A549 (cell line): ENCODE results near the gene TBX6. TPM values are rescaled to one million over a fixed set of nuclear protein-coding genes. Genes with fewer than 3 reads are reported as not detected.
"Not testable (repeated sequence)": the region's sequence is repeated elsewhere in the genome, so short reads cannot be mapped to it uniquely, and the experiment has no call there.

Experiments used
- ATAC-seq, 2 experiments: fragments of 200-7000 bp in 1 of 2; fragments of >200 bp in 1 of 2; cut with Nextera tagmentation in 1 of 2; cut with Tn5 transposase in 1 of 2; 3 replicates each; pipeline versions ENCODE4 v1.8.0 to v1.9.1; 2018 to 2020; ENCODE audit warnings: mild to moderate bottlenecking in 1 of 2, moderate library complexity in 1 of 2
- CTCF ChIA-PET: fragments of 300-600 bp; sonication (Branson Sonifier 250); formaldehyde crosslinking; extraction: SDS; loops from one replicate; lab custom pipeline; 2021; ENCODE audit warnings: antibody characterized with exemption, inconsistent platforms; lab: Yijun Ruan, JAX
- POLR2A ChIA-PET: fragments of 350-600 bp; formaldehyde crosslinking; extraction: SDS; loops from one replicate; lab custom pipeline; 2021; ENCODE audit warnings: antibody characterized with exemption, inconsistent platforms; lab: Yijun Ruan, JAX
- DNase-seq, 2 experiments: peaks; one replicate each; pipeline versions ENCODE4 v3.0.0 to v3.0.0-alpha.2; 2011 to 2016; ENCODE audit warnings: low read depth in 1 of 2, low spot score in 1 of 2
- FAIRE-seq: peaks from 2 replicates; lab custom pipeline; 2011; peaks lifted over from hg19 to GRCh38; lab: Jason Lieb, UNC
- H3K27ac ChIP-seq, 2 experiments: fragments of >200 bp; sonication (Bioruptor Twin); formaldehyde crosslinking; 3 replicates each; pipeline ENCODE4 v1.5.1; 2016 to 2017
- H3K4me1 ChIP-seq: fragments of >200 bp; sonication (Bioruptor Twin); formaldehyde crosslinking; 3 replicates; pipeline ENCODE4 v1.6.1; 2016
- H3K4me2 ChIP-seq: fragments of >200 bp; sonication (Bioruptor Twin); formaldehyde crosslinking; 3 replicates; pipeline ENCODE4 v1.6.1; 2016
- H3K4me3 ChIP-seq: fragments of >200 bp; sonication (Bioruptor Twin); formaldehyde crosslinking; 3 replicates; pipeline ENCODE4 v1.5.1; 2016
- H3K9me3 ChIP-seq: fragments of >200 bp; sonication (Bioruptor Twin); formaldehyde crosslinking; 3 replicates; pipeline ENCODE4 v1.6.1; 2016
- CEBPB ChIP-seq, 2 experiments: fragments of >200 bp in 1 of 2; sonication (Bioruptor Twin) in 1 of 2; formaldehyde crosslinking in 1 of 2; IDR thresholded peaks; 2 replicates each; pipeline ENCODE4 v1.6.1; 2012 to 2016
- CHD2 ChIP-seq: fragments of 150-350 bp; IDR thresholded peaks from 2 replicates; pipeline ENCODE4 v1.6.1; 2014; ENCODE audit warnings: low read length; ENCODE audit not compliant: partially characterized antibody
- EHF ChIP-seq: fragments of 250-450 bp; sonication (Bioruptor Pico); IDR thresholded peaks from 2 replicates; pipeline ENCODE4 v1.5.0; 2020; ENCODE audit warnings: mild to moderate bottlenecking
- HOXB13 ChIP-seq: fragments of 250-450 bp; sonication (Bioruptor Pico); IDR thresholded peaks from 2 replicates; pipeline ENCODE4 v1.5.0; 2020; ENCODE audit warnings: low read depth, mild to moderate bottlenecking, moderate library complexity
- JUNB ChIP-seq: fragments of >200 bp; sonication (Bioruptor Twin); formaldehyde crosslinking; IDR thresholded peaks from 2 replicates; pipeline ENCODE4 v1.6.1; 2016
- NFE2L2 ChIP-seq: fragments of 150-350 bp; conservative IDR thresholded peaks from 2 replicates; pipeline ENCODE4 v1.6.1; 2014; ENCODE audit warnings: low read length
- RAD21 ChIP-seq, 2 experiments: fragments of >200 bp in 1 of 2; sonication (Bioruptor Twin) in 1 of 2; formaldehyde crosslinking in 1 of 2; IDR thresholded peaks in 1 of 2; conservative IDR thresholded peaks in 1 of 2; 2 replicates in 1 of 2; 3 replicates in 1 of 2; pipeline ENCODE4 v1.6.1; 2012 to 2018; ENCODE audit warnings: inconsistent platforms in 1 of 2
- RCOR1 ChIP-seq: fragments of 150-350 bp; IDR thresholded peaks from 2 replicates; pipeline ENCODE4 v1.6.1; 2014; ENCODE audit warnings: antibody characterized with exemption, low read length, low read depth
- WGBS: methylation state at CpG from one replicate; pipeline ENCODE4 v1.1.6; 2017; ENCODE audit errors: missing lambda C conversion rate; 5-methylcytosine and 5-hydroxymethylcytosine counted together
- polyA plus RNA-seq, 4 experiments: library from polyadenylated mRNA; depleted of rRNA in 3 of 4; stranded (reverse); fragments of >200 nt; fragmentation: RNase III in 1 of 4; extraction: RNeasy Plus Mini Kit Qiagen cat#74134 plus additional on column Dnase treatment in 1 of 4; gene quantifications; 2 replicates in 3 of 4; 3 replicates in 1 of 4; pipeline ENCODE4 v1.2.3, GENCODE V29; 2011 to 2017
- TF ChIP-seq, protein P1 (sequence below): fragments of >200 bp; sonication (Bioruptor Twin); formaldehyde crosslinking; IDR thresholded peaks from 2 replicates; pipeline ENCODE4 v1.6.1; 2016
- TF ChIP-seq, protein P2 (sequence below): fragments of 450-650 bp; IDR thresholded peaks from 2 replicates; pipeline ENCODE4 v1.6.1; 2014; ENCODE audit warnings: antibody characterized with exemption
- TF ChIP-seq, protein P3 (sequence below): fragments of >200 bp; sonication (Bioruptor Twin); formaldehyde crosslinking; IDR thresholded peaks from 3 replicates; pipeline ENCODE4 v1.5.1; 2016

Gene TBX6
- polyA plus RNA-seq, 2 of the 4 experiments (the other 2 are of a cell fraction) = 0.14 to 0.63 TPM

DNA sequence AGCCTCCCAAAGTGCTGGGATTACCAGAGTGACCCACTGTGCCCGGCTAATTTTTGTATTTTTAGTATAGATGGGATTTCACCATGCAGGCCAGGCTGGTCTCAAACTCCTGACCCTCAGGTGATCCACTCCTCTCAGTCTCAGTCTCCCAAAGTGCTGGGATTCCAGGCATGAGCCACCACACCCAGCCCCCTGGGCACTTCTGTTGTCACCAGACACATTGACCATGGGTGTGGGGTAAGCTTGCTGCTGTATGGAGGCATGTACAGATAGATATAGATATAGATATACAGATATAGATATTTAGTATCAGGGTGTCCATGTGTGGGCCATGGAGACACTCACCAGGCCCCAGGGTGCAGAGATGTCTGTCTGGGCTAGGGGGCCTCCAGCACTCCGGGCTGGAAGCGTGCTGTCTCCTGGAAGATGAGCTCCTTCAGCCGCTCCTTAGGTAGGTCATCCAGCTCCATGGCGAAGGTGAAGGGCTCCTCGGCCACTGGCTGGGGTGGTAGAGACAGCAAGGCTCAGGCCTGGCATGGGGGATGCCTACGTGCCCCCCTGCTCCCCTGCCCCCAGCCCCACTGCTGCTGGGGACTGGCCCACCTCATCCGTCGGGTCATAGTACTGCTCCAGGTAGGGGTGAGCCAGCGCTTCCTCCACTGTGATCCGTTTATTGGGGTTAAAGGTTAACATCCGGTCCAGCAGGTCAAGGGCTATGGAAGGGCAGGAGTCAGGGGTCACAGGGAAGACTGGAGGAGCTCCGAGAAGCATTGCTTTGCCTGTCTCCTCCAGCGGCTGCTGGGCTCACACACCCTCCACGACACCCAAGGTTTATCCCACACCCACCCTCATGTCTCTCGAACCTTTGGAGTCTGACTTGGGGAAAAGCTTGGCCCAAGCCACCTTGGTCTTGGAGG is 24.8 kb upstream of the TBX6 start:
- H3K4me3 ChIP-seq = no peak overlapping the region
- no peak overlapping the region for H3K27ac ChIP-seq
- peaks cover 24% of the 10 kb centered on the region for H3K4me1 ChIP-seq
- no peak for ATAC-seq
- ChIA-PET CTCF (interaction anchor here (0.6 to 13.1 kb wide), 4 partner anchors 8 to 293 kb away, joined by 3 to 153 read pairs (median 4); partner anchors contain the start of genes TBX6 and YPEL3), POLR2A (no interaction called here)
- 87% methylated on average over 16 of the region's 16 CpGs for WGBS
- no peak for FAIRE-seq
- no peak for TF ChIP-seq HOXB13 (CRISPR knock-in tag)
- TF ChIP-seq JUNB = no peak
- TF ChIP-seq, protein P1, sequence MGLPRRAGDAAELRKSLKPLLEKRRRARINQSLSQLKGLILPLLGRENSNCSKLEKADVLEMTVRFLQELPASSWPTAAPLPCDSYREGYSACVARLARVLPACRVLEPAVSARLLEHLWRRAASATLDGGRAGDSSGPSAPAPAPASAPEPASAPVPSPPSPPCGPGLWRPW = no peak
- TF ChIP-seq, protein P2, sequence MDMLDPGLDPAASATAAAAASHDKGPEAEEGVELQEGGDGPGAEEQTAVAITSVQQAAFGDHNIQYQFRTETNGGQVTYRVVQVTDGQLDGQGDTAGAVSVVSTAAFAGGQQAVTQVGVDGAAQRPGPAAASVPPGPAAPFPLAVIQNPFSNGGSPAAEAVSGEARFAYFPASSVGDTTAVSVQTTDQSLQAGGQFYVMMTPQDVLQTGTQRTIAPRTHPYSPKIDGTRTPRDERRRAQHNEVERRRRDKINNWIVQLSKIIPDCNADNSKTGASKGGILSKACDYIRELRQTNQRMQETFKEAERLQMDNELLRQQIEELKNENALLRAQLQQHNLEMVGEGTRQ = no peak
- TF ChIP-seq NFE2L2 = no peak
- no peak for TF ChIP-seq EHF (CRISPR knock-in tag)
- no peak for TF ChIP-seq CEBPB (IDR thresholded peaks at IDR 0.05)
- TF ChIP-seq RCOR1 = no peak
- DNase-seq = no peak
- no peak overlapping the region for H3K4me2 ChIP-seq
- no peaks in the 10 kb centered on the region for H3K9me3 ChIP-seq

DNA sequence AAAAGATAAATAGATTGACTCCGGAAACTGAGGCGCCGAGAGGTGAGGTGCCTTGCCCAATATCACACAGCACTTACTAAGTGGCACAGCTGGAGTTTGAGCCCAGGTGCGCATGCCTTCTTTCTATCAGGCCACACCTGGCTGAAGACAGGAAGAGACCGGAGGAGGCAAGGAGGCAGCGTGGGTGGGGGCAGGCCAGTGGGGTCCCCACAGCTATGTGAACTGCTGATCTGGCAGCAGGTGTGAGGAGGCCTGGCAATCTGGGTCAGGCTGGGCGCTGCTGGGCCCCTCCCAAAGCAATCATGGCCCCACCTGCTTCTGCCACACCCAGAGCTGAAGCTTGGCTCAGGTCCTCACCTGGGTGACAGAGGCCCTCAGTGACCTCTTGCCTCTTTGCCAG is 23.5 kb upstream of the TBX6 start:
- no peak for ATAC-seq
- no peak overlapping the region for H3K4me2 ChIP-seq

DNA sequence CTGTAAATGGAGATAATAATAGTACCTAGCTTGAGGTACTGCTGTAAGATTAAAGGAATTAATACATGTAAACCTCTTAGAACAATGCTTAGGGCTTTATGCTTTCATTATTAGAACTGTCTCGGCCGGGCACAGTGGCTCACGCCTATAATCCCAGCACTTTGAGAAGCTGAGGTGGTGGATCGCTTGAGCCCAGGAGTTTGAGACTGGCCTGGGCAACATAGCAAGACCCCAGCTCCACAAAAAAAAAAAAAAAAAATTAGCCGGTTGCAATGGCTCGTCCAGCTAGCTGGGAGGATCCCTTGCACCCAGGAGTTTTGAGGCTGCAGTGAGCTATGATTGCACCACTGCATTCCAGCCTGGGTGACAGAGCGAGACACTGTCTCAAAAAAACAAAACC is 23.1 kb upstream of the TBX6 start:
- H3K9me3 ChIP-seq, H3K27ac ChIP-seq, H3K4me3 ChIP-seq, DNase-seq, H3K4me2 ChIP-seq, FAIRE-seq, POLR2A ChIA-PET, ATAC-seq: not testable (repeated sequence)
- WGBS = 84% methylated on average over 7 of the region's 7 CpGs
- CTCF ChIA-PET = interaction anchor here (1.1 to 13.1 kb wide), 3 partner anchors 9 to 250 kb away, joined by 3 to 153 read pairs (median 6); partner anchors contain the start of genes TBX6 and YPEL3
- H3K4me1 ChIP-seq = peaks cover 19% of the 10 kb centered on the region

More for the DNA sequence above, 23.5 kb upstream of the TBX6 start:
- Histone ChIP-seq H3K4me1 (peaks cover 21% of the 10 kb centered on the region), H3K4me3 (no peak overlapping the region), H3K9me3 (no peaks in the 10 kb centered on the region), H3K27ac (no peak overlapping the region)
- TF ChIP-seq, protein P3, sequence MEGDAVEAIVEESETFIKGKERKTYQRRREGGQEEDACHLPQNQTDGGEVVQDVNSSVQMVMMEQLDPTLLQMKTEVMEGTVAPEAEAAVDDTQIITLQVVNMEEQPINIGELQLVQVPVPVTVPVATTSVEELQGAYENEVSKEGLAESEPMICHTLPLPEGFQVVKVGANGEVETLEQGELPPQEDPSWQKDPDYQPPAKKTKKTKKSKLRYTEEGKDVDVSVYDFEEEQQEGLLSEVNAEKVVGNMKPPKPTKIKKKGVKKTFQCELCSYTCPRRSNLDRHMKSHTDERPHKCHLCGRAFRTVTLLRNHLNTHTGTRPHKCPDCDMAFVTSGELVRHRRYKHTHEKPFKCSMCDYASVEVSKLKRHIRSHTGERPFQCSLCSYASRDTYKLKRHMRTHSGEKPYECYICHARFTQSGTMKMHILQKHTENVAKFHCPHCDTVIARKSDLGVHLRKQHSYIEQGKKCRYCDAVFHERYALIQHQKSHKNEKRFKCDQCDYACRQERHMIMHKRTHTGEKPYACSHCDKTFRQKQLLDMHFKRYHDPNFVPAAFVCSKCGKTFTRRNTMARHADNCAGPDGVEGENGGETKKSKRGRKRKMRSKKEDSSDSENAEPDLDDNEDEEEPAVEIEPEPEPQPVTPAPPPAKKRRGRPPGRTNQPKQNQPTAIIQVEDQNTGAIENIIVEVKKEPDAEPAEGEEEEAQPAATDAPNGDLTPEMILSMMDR = no peak
- no peak for TF ChIP-seq RAD21 (conservative IDR thresholded peaks at IDR 0.05 in 1 of 2, IDR thresholded peaks at IDR 0.05 in 1 of 2)
- FAIRE-seq (no peak), DNase-seq (no peak)
- ChIA-PET CTCF (interaction anchor here (1.1 to 13.1 kb wide), 3 partner anchors 9 to 249 kb away, joined by 3 to 153 read pairs (median 6); partner anchors contain the start of genes TBX6 and YPEL3), POLR2A (no interaction called here)
- 97% methylated on average over 7 of the region's 7 CpGs for WGBS

DNA sequence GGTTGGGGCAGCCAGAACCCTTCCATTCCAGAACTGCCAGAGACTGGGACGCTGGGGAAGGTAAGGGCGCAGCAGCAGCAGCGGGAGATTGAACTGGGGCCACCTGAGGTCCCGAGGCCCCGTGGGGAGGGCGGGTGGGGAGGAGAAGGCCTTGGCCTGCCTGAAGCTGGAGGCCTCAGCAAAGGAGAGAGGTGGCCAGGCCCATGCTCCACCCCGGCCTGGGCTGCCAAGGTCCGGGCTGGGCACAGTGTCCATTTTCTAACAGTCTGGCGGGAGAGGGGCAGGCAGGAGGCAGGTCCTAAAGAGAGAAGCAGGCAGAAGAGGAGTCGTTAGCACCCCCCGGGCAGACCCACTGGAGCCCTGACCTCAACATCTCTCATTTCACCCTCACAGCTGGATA is 22.7 kb upstream of the TBX6 start:
- ATAC-seq (no peak), DNase-seq (no peak), FAIRE-seq (no peak)
- POLR2A ChIA-PET = no interaction called here
- peak overlapping the region in 1 of 2 experiments; percentile 72; a peak in 3 of 6 replicates for H3K27ac ChIP-seq
- no peaks in the 10 kb centered on the region for H3K9me3 ChIP-seq
- CTCF ChIA-PET = interaction anchor here (1.1 to 13.1 kb wide), 6 partner anchors 10 to 414 kb away, joined by 3 to 153 read pairs (median 6); partner anchors contain the start of genes TBX6 and YPEL3
- no peak overlapping the region for H3K4me2 ChIP-seq
- H3K4me1 ChIP-seq = peaks cover 19% of the 10 kb centered on the region
- 82% methylated on average over 7 of the region's 11 CpGs for WGBS
- no peak overlapping the region for H3K4me3 ChIP-seq
- TF ChIP-seq CHD2 = no peak
